Measurements from ENCODE around the gene FAM241A.

The FAM241A gene

GRCh38 chr4:112141366-112142138, 3.7 kb upstream of the FAM241A start:
- H3K79me2 ChIP-seq (ENCODE audit: control insufficient read depth, insufficient read depth, low read length) = no peaks in the 10 kb centered on the region
- H2BK5ac ChIP-seq (ENCODE audit: low read length) = no peak overlapping the region
- H4K8ac ChIP-seq (ENCODE audit: low read depth, low read length) = no peak overlapping the region
- H2BK15ac ChIP-seq (replicated peaks; ENCODE audit: low read depth) = no peak overlapping the region
- no peak for DNase-seq
- H3K4me1 ChIP-seq (ENCODE audit: control insufficient read depth, low read depth, low read length) = no peaks in the 10 kb centered on the region
- H3K9ac ChIP-seq (ENCODE audit: low read length) = no peak overlapping the region
- WGBS (ENCODE audit: extremely low coverage, insufficient coverage, low lambda C conversion rate) = no CpG with 5 or more reads among the region's 6 CpGs
- no peak overlapping the region for H3K4ac ChIP-seq (ENCODE audit: low read depth, low read length)
- no peak overlapping the region for H2BK120ac ChIP-seq (ENCODE audit: low read depth, low read length)
- H3K23ac ChIP-seq (ENCODE audit: low read length) = no peak overlapping the region
- H3K4me2 ChIP-seq (ENCODE audit: low read length) = no peak overlapping the region
- H3K36me3 ChIP-seq (ENCODE audit: control insufficient read depth, insufficient read depth, low read length) = no peaks in the 10 kb centered on the region
- H3K18ac ChIP-seq (ENCODE audit: low read length) = no peak overlapping the region
- no peak overlapping the region for H4K5ac ChIP-seq (ENCODE audit: low read length)
- no peak overlapping the region for H3K27ac ChIP-seq (ENCODE audit: low read depth, low read length)
- H2AK5ac ChIP-seq (ENCODE audit: low read length) = no peak overlapping the region
- H3K56ac ChIP-seq (ENCODE audit: low read length) = no peak overlapping the region
- no peak overlapping the region for H3K4me3 ChIP-seq (ENCODE audit: low read length)
- no peaks in the 10 kb centered on the region for H3K79me1 ChIP-seq (ENCODE audit: low read length)
- peaks cover 1% of the 10 kb centered on the region for H3K27me3 ChIP-seq (ENCODE audit: insufficient read depth, low read length, poor library complexity)

GRCh38 chr4:112142182-112142581, 3.1 kb upstream of the FAM241A start:
- Histone ChIP-seq H2BK5ac (ENCODE audit: low read length) (no peak overlapping the region), H3K27me3 (ENCODE audit: insufficient read depth, low read length, poor library complexity) (peaks cover 3% of the 10 kb centered on the region), H3K9ac (ENCODE audit: low read length) (no peak overlapping the region), H3K79me2 (ENCODE audit: control insufficient read depth, insufficient read depth, low read length) (no peaks in the 10 kb centered on the region), H3K56ac (ENCODE audit: low read length) (no peak overlapping the region), H3K23ac (ENCODE audit: low read length) (no peak overlapping the region), H3K27ac (ENCODE audit: low read depth, low read length) (no peak overlapping the region), H3K4ac (ENCODE audit: low read depth, low read length) (no peak overlapping the region), H3K4me2 (ENCODE audit: low read length) (no peak overlapping the region), H3K4me3 (ENCODE audit: low read length) (no peak overlapping the region), H3K4me1 (ENCODE audit: control insufficient read depth, low read depth, low read length) (no peaks in the 10 kb centered on the region), H4K8ac (ENCODE audit: low read depth, low read length) (no peak overlapping the region), H3K36me3 (ENCODE audit: control insufficient read depth, insufficient read depth, low read length) (no peaks in the 10 kb centered on the region), H3K18ac (ENCODE audit: low read length) (no peak overlapping the region), H2BK15ac (replicated peaks; ENCODE audit: low read depth) (no peak overlapping the region), H4K5ac (ENCODE audit: low read length) (no peak overlapping the region), H2BK120ac (ENCODE audit: low read depth, low read length) (no peak overlapping the region), H3K79me1 (ENCODE audit: low read length) (no peaks in the 10 kb centered on the region), H2AK5ac (ENCODE audit: low read length) (no peak overlapping the region)
- DNase-seq = no peak
- WGBS (ENCODE audit: extremely low coverage, insufficient coverage, low lambda C conversion rate) = no CpG with 5 or more reads among the region's 2 CpGs

DNA sequence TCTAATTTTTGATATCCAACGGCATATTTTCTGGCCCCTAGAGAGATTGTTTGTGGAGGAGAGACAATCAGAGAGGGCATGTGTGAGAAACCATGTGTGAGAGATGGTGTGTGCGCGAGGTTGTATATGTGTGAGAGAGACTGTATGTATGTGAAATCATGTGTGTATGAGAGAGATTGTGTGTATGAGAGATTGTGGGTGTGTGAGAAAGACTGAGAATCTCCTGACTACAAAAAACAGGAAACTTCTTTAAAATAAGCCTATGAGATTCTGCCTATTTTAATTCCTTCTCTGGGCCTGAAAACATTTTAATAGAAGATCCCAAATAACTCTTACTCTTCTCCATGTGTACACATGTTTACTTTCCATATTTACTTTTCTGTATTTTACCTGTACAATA, 1.5 kb upstream of the FAM241A start:
- Histone ChIP-seq H3K79me2 (ENCODE audit: control insufficient read depth, insufficient read depth, low read length) (no peaks in the 10 kb centered on the region), H2BK120ac (ENCODE audit: low read depth, low read length) (no peak overlapping the region), H3K4me3 (ENCODE audit: low read length) (no peak overlapping the region), H3K4ac (ENCODE audit: low read depth, low read length) (no peak overlapping the region), H3K27ac (ENCODE audit: low read depth, low read length) (no peak overlapping the region), H4K5ac (ENCODE audit: low read length) (no peak overlapping the region), H4K8ac (ENCODE audit: low read depth, low read length) (no peak overlapping the region), H3K27me3 (ENCODE audit: insufficient read depth, low read length, poor library complexity) (peaks cover 3% of the 10 kb centered on the region), H3K56ac (ENCODE audit: low read length) (no peak overlapping the region), H3K79me1 (ENCODE audit: low read length) (no peaks in the 10 kb centered on the region), H3K23ac (ENCODE audit: low read length) (no peak overlapping the region), H3K4me1 (ENCODE audit: control insufficient read depth, low read depth, low read length) (no peaks in the 10 kb centered on the region), H2BK5ac (ENCODE audit: low read length) (no peak overlapping the region), H3K18ac (ENCODE audit: low read length) (no peak overlapping the region), H2BK15ac (replicated peaks; ENCODE audit: low read depth) (no peak overlapping the region), H3K9ac (ENCODE audit: low read length) (no peak overlapping the region), H2AK5ac (ENCODE audit: low read length) (no peak overlapping the region), H3K36me3 (ENCODE audit: control insufficient read depth, insufficient read depth, low read length) (no peaks in the 10 kb centered on the region), H3K4me2 (ENCODE audit: low read length) (no peak overlapping the region)
- no peak for DNase-seq
- WGBS (ENCODE audit: extremely low coverage, insufficient coverage, low lambda C conversion rate) = 100% methylated on average over 2 of the region's 3 CpGs

DNA sequence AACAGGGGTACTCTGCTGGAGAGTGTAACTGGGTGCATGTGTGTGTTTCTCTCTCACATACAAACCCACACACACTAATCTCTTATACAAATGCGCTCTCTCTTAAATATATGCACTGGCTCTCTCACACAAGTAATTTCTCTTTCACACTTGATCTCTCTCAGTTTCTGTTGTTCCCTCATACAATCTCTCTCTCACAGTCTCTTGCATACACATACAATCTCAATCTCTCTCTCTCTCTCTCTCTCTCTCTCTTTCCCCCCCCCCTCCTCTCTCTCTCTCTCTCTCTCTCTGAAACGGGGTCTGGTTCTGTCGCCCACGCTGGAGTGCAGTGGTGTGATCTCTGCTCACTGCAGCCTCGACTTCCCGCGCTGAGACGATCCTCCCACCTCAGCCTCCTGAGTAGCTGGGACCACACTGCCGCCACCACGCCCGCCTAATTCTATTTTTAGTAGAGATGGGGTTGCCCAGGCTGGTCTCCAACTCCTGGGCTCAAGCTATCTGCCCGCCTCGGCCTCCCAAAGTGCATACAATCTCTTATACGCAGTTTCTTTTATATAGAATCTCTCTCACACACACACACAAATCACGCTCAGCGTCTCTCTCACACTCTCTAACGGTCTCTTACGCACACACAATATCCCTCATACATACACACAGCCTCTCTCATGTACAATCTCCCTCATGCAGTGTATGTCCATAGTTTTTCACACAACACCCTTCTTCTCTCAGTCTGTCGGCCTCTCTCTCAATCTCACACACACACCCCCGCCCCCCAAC, 518 bp upstream of the FAM241A start:
- H2BK15ac ChIP-seq (replicated peaks; ENCODE audit: low read depth) = no peak overlapping the region
- H2AK5ac ChIP-seq (ENCODE audit: low read length) = no peak overlapping the region
- WGBS (ENCODE audit: extremely low coverage, insufficient coverage, low lambda C conversion rate) = 100% methylated on average over 4 of the region's 20 CpGs
- H3K79me1 ChIP-seq (ENCODE audit: low read length) = no peaks in the 10 kb centered on the region
- no peaks in the 10 kb centered on the region for H3K36me3 ChIP-seq (ENCODE audit: control insufficient read depth, insufficient read depth, low read length)
- no peak overlapping the region for H3K4me2 ChIP-seq (ENCODE audit: low read length)
- H4K5ac ChIP-seq (ENCODE audit: low read length) = no peak overlapping the region
- no peak for DNase-seq
- no peak overlapping the region for H3K4me3 ChIP-seq (ENCODE audit: low read length)
- peak overlapping the region; percentile 54 for H3K56ac ChIP-seq (ENCODE audit: low read length)
- peak overlapping the region; percentile 35 for H3K9ac ChIP-seq (ENCODE audit: low read length)
- H3K18ac ChIP-seq (ENCODE audit: low read length) = no peak overlapping the region
- no peak overlapping the region for H2BK120ac ChIP-seq (ENCODE audit: low read depth, low read length)
- H3K27me3 ChIP-seq (ENCODE audit: insufficient read depth, low read length, poor library complexity) = peaks cover 3% of the 10 kb centered on the region
- H2BK5ac ChIP-seq (ENCODE audit: low read length) = no peak overlapping the region
- H4K8ac ChIP-seq (ENCODE audit: low read depth, low read length) = no peak overlapping the region
- H3K79me2 ChIP-seq (ENCODE audit: control insufficient read depth, insufficient read depth, low read length) = no peaks in the 10 kb centered on the region
- H3K4me1 ChIP-seq (ENCODE audit: control insufficient read depth, low read depth, low read length) = no peaks in the 10 kb centered on the region
- H3K4ac ChIP-seq (ENCODE audit: low read depth, low read length) = no peak overlapping the region
- H3K27ac ChIP-seq (ENCODE audit: low read depth, low read length) = no peak overlapping the region
- no peak overlapping the region for H3K23ac ChIP-seq (ENCODE audit: low read length)

DNA sequence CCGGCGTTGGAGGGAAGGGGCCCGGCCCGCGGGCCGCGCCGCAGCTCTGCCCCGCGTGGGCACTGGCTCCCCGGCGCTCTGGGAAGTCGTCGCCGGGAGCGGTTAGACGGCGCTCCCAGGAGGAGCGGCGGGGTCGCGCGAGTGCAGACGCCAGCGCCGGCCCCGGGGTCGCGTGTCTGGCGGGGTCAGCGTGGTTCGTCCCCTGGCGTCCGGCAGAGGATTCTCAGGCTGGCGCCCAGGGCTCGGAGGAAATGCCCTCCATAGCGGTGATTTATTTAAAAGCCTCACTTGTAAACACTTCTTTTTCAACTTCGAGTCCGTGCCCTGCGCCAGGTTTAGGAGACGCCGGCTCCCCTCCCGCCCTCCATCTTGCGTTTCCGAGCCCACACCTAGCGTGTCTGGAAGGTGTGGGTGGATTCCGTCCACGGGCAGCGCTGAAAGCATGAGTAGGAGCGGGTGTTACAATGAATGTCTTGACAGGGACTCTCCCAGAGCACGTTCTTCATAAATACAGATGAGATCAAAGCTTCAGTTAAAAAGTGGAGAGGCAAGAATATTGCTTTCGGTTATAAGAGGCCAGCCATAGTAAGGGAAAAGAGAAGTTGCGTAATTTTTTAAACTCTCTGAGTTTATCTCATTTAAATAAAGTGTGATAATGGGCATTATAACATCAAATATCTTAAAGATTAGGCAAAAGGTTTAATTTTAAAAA, 692 bp downstream of the FAM241A start:
- DNase-seq = peak; percentile 58
- H3K56ac ChIP-seq (ENCODE audit: low read length) = peak overlapping the region; percentile 88

More for the DNA sequence above, 692 bp downstream of the FAM241A start:
- no CpG with 5 or more reads among the region's 53 CpGs for WGBS (ENCODE audit: extremely low coverage, insufficient coverage, low lambda C conversion rate)
- Histone ChIP-seq H2BK120ac (ENCODE audit: low read depth, low read length) (no peak overlapping the region), H4K8ac (ENCODE audit: low read depth, low read length) (no peak overlapping the region), H3K79me1 (ENCODE audit: low read length) (no peaks in the 10 kb centered on the region), H4K5ac (ENCODE audit: low read length) (no peak overlapping the region), H3K27ac (ENCODE audit: low read depth, low read length) (no peak overlapping the region), H3K18ac (ENCODE audit: low read length) (no peak overlapping the region), H3K4me1 (ENCODE audit: control insufficient read depth, low read depth, low read length) (no peaks in the 10 kb centered on the region), H2BK15ac (replicated peaks; ENCODE audit: low read depth) (no peak overlapping the region), H3K9ac (ENCODE audit: low read length) (peak overlapping the region; percentile 55), H3K4me3 (ENCODE audit: low read length) (peak overlapping the region; percentile 34), H2AK5ac (ENCODE audit: low read length) (no peak overlapping the region), H3K23ac (ENCODE audit: low read length) (no peak overlapping the region), H3K4me2 (ENCODE audit: low read length) (peak overlapping the region; percentile 53), H3K36me3 (ENCODE audit: control insufficient read depth, insufficient read depth, low read length) (no peaks in the 10 kb centered on the region), H2BK5ac (ENCODE audit: low read length) (no peak overlapping the region), H3K79me2 (ENCODE audit: control insufficient read depth, insufficient read depth, low read length) (no peaks in the 10 kb centered on the region), H3K27me3 (ENCODE audit: insufficient read depth, low read length, poor library complexity) (peaks cover 3% of the 10 kb centered on the region), H3K4ac (ENCODE audit: low read depth, low read length) (no peak overlapping the region)
